H1 (cell line): ENCODE measurements around the gene METTL22. TPM values are rescaled to one million over a fixed set of nuclear protein-coding genes. Genes with fewer than 3 reads are reported as not detected.
A peak's percentile ranks its signal among the peaks of the same experiment; 100 is the strongest.

Experiments used
- CREB1 ChIP-seq: IDR thresholded peaks from 2 replicates; pipeline ENCODE4 v1.6.1; 2012; ENCODE audit warnings: inconsistent platforms
- CTBP2 ChIP-seq: IDR thresholded peaks from 2 replicates; pipeline ENCODE4 v1.7.0; 2011; ENCODE audit warnings: borderline replicate concordance, mild to moderate bottlenecking, moderate library complexity, mixed read lengths, low read length; ENCODE audit not compliant: insufficient read depth, insufficient read length
- E2F6 ChIP-seq: IDR thresholded peaks from 2 replicates; pipeline ENCODE4 v1.6.1; 2012; ENCODE audit warnings: inconsistent platforms
- EGR1 ChIP-seq: IDR thresholded peaks from 2 replicates; pipeline ENCODE4 v1.6.1; 2011; ENCODE audit warnings: low read depth, low read length, borderline replicate concordance
- GABPA ChIP-seq: IDR thresholded peaks from 2 replicates; pipeline ENCODE4 v1.6.1; 2011; ENCODE audit warnings: mild to moderate bottlenecking, low read length, moderate library complexity, borderline replicate concordance; ENCODE audit not compliant: insufficient read depth
- HDAC2 ChIP-seq, 2 experiments: fragments of 300-600 bp in 1 of 2; sonication (generic) in 1 of 2; IDR thresholded peaks; 2 replicates each; pipeline ENCODE4 v1.6.1; 2011 to 2012; ENCODE audit warnings: low read depth in 2 of 2, low read length in 2 of 2, mild to moderate bottlenecking in 2 of 2, moderate library complexity in 2 of 2, borderline replicate concordance in 1 of 2, inconsistent platforms in 1 of 2
- PHF8 ChIP-seq: fragments of 200-600 bp; sonication (generic); conservative IDR thresholded peaks from 2 replicates; pipeline ENCODE4 v1.7.1; 2012; ENCODE audit warnings: low read depth, mild to moderate bottlenecking, inconsistent platforms, low read length, moderate library complexity
- POU5F1 ChIP-seq: IDR thresholded peaks from 2 replicates; pipeline ENCODE4 v1.6.1; 2011; ENCODE audit warnings: low read depth, mild to moderate bottlenecking, low read length, moderate library complexity
- SIX5 ChIP-seq: IDR thresholded peaks from 2 replicates; pipeline ENCODE4 v1.6.1; 2011; ENCODE audit warnings: mild to moderate bottlenecking, low read depth, low read length
- USF2 ChIP-seq: IDR thresholded peaks from 2 replicates; pipeline ENCODE4 v1.6.1; 2011; ENCODE audit warnings: low read length, improper control_type of control experiment
- YY1 ChIP-seq: IDR thresholded peaks from 2 replicates; pipeline ENCODE4 v1.6.1; 2011; ENCODE audit warnings: low read depth, mild to moderate bottlenecking, low read length
- polyA plus RNA-seq, 7 experiments: library from polyadenylated mRNA; depleted of rRNA in 3 of 7; stranded (reverse) in 5 of 7; unstranded in 2 of 7; fragments of >200 nt in 5 of 7; fragments of 200-250 nt in 2 of 7; gene quantifications; 1 replicate in 5 of 7; 2 replicates in 1 of 7; 4 replicates in 1 of 7; pipeline versions ENCODE4 v1.2.1 to v1.2.3, GENCODE V29; 2011 to 2013; ENCODE audit warnings: missing spikeins in 2 of 7, mixed read lengths in 2 of 7
- total RNA-seq: library from RNA; stranded (reverse); fragmentation: NEBNext Ultra II Directional; extraction: Animal tissue kit (Norgen Biotek cat#: 25700); gene quantifications from 2 replicates; pipeline ENCODE4 v1.2.1, GENCODE V29; 2021

Gene METTL22
- total and polyA plus RNA-seq, 2 of the 8 experiments (the other 6 are each of a cell fraction or from before 2014, with no cell fraction given), result 56.7 to 85.2 TPM

GRCh38 chr16:8660841-8661301 is 39.4 kb downstream of the METTL22 start (continued):
- TF ChIP-seq EGR1, result no peak
- peak; percentile 74 for TF ChIP-seq YY1
- no peak for TF ChIP-seq E2F6
- TF ChIP-seq PHF8, result no peak
- TF ChIP-seq HDAC2 (IDR thresholded peaks at IDR 0.05; ENCODE audit: borderline replicate concordance in 1 of 2, low read depth in 2 of 2, low read length in 2 of 2), result no peak
- TF ChIP-seq CTBP2, result no peak
- peak; percentile 35; the same call in 1 of the 2 replicates for TF ChIP-seq GABPA
- no peak for TF ChIP-seq CREB1
- TF ChIP-seq USF2, result no peak
- no peak for TF ChIP-seq POU5F1
- TF ChIP-seq SIX5, result no peak
